K562 (cell line): ENCODE data around the gene MME. TPM values are rescaled to one million over a fixed set of nuclear protein-coding genes. Genes with fewer than 3 reads are reported as not detected.

Experiments
- MGA ChIP-seq: fragments of 450-650 bp; IDR thresholded peaks from 2 replicates; pipeline ENCODE4 v1.6.1; 2016; ENCODE audit warnings: mild to moderate bottlenecking, moderate library complexity
- polyA plus RNA-seq, 8 experiments: library from polyadenylated mRNA; depleted of rRNA in 4 of 8; stranded (reverse) in 5 of 8; unstranded in 3 of 8; fragments of >200 nt; fragmentation: Nextera tagmentation in 2 of 8; fragmentation: Illumina TruSeq in 1 of 8; extraction: Ambion mirVana in 2 of 8; extraction: Trizol in 1 of 8; gene quantifications; 2 replicates each; pipeline versions ENCODE4 v1.2.1 to v1.2.3, GENCODE V29; 2011 to 2014; ENCODE audit warnings: inconsistent platforms in 1 of 8, missing spikeins in 1 of 8
- total RNA-seq, 7 experiments: library from RNA; depleted of rRNA in 6 of 7; stranded (reverse); fragments of >200 nt in 6 of 7; fragmentation: Illumina TruSeq in 2 of 7; extraction: Trizol in 2 of 7; gene quantifications; 2 replicates each; pipeline versions ENCODE4 v1.2.1 to v1.2.3, GENCODE V29; 2011 to 2021; ENCODE audit warnings: low replicate concordance in 1 of 7

Gene MME
- total and polyA plus RNA-seq, 9 of the 15 experiments (the other 6 are each of a cell fraction or from before 2014, with no cell fraction given) = 0.80 to 8.6 (median 2.5) TPM

GRCh38 chr3:155070316-155070715 is 9.8 kb upstream of the MME start (continued):
- TF ChIP-seq MGA = no peak
